HG03520 (cell line): Measurements from ENCODE around the gene HID1.

Experiments
- ATAC-seq: cut with Tn5 transposase; IDR thresholded peaks from one replicate; pipeline ENCODE4 v1.9.1; 2021; ENCODE audit warnings: mild to moderate bottlenecking, moderate library complexity; ENCODE audit not compliant: unreplicated experiment

Gene HID1

DNA sequence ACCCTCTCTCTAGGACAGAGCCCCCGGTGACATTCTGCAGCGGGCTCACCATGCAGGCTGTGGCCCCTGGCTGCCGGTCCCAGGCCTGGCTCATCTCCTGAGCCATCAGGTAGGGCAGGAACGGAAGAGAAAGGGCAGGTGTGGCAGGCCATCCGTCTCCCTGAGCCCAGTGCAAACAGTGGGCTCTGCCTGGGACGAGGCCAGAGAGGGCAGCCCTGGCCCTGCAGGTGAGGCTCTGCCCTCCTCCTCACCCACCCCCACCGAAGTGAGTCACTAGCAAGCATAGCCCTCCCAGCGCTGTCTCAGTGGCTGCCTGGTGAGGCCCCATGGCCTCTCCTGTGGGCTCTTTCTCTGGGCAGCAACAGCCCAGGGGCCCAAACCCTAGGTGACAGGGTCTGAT is 22.4 kb downstream of the HID1 start:
- ATAC-seq = no peak

GRCh38 chr17:74949455-74950115 is 23.0 kb downstream of the HID1 start:
- ATAC-seq = no peak

DNA sequence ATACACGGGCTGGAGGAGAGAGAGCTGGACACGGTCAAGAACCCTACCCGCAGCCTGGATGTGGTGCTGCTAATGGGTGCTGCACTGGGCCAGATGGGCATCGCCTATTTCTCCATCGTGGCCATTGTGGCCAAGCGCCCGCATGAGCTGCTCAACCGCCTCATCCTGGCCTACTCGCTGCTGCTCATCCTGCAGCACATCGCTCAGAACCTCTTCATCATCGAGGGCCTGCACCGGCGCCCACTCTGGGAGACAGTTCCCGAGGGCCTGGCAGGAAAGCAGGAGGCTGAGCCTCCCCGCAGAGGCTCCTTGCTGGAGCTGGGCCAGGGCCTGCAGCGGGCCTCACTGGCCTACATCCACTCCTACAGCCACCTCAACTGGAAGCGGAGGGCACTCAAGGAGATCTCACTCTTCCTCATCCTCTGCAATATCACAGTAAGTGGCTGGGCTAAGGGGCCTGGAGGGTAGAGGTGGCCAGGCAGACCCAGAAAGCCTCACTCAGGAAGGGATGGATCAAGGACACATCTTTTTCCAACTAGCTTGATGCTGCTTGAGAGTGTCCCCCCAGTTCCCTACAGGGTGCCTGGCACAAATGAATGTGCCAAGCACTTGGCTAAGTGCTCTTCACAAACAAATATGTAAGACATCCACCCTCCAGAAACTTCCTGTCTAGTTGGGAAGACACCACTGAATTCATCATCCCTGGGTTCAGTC is 25.4 kb downstream of the HID1 start:
- no peak for ATAC-seq

GRCh38 chr17:74946641-74947040 is 25.9 kb downstream of the HID1 start:
- ATAC-seq = no peak

- ATAC-seq = no peak
Observed at GRCh38 chr17:74945543-74945942, 27.0 kb downstream of the HID1 start.

DNA sequence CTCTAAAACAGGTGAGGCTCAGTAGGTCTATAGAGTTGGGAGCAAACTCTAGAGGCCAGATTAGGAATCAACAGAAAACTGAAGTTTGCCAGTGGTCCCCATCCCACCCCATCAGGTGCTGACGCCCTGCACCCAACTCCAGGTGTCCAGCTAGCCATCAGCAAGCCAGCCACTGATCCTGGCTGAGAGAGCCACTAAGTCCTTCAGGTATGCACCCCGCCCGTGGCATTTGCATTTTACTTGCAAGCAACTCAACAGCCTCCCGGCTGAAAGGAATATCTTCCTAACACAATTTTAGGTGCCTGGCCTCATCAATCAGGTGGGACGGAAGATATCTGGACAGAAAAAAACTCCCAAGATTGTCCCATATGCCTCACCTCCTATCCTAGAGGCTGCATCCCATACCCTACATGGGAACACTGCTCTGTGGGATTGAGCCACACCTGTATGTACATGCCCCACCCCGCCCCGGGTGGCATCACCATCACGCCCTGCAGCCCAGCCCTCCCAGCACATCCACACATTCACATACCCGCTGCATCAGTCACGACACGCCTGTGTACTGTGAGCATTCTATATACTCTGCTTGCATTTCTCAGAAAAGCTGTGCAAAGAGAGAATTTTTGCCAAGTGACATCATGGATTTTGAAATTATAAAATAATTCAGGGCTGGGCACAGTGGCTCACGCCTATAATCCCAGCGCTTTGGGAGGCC is 28.6 kb downstream of the HID1 start:
- no peak for ATAC-seq

GRCh38 chr17:74941128-74941725 is 31.3 kb downstream of the HID1 start:
- no peak for ATAC-seq

DNA sequence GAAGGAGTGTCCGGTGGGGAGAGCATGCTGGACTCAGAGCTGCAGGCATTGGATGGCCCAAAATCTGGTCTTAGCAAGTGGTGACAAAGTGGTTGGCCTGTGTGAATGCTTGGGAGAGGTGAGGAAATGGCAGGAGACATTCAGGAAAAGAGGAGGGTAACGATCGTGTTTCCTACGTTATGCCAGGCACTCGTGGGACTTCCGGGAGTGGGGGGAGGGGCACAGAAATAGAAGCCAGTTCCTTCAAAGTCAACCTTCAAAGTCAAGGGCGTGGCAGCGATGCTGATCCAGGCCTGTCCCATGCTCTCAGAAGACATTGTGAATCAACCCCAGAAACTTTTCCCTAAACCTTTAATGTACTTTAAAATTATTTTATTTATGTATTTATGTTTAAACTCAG is 33.0 kb downstream of the HID1 start:
- no peak for ATAC-seq

- no peak for ATAC-seq
Observed at GRCh38 chr17:74938194-74938950, 34.2 kb downstream of the HID1 start.

DNA sequence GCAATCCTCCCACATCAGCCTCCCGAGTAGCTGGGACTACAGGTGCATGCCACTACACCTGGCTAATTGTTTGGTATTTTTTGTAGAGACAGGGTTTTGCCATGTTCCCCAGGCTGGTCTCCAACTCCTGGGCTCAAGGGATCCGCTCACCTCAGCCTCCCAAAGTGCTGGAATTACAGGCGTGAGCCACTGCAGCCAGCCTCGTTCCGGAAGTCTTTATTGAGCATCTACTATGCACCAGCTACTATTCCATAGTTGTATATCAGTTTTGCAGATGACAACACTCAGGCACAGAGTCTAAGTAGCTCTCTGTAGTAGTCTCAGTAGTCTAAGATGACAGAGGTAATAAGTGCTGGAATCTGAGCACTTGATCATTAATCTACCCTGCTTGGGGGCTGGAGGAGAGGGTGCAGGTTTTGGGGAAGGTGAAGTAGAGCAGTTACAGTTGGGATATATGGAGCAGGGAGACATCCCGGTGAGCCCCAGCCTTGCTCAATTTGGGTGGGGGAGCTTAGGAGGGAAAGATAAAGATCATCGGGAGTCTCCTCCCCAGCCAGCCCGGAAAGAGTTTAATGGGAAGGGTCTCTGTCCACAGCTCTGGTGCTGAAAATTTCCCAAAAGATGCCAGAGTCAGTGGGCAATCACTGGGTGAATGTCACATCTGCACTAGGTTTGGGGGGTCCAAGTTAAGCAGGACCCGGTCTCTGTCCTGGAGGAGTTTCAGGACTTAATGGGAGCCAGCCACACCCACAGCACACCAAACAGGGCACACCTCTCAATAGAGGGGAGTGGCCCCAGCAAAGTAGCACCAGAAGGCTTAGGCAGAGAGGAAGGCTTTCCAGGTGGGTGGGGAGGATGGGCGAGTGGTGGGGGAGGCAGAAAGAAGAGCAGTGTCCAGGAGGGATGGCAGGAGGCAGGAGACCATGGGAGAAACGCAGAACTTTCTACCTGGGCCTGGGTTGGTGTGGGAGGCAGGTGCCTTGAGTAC is 35.2 kb downstream of the HID1 start:
- ATAC-seq = no peak

DNA sequence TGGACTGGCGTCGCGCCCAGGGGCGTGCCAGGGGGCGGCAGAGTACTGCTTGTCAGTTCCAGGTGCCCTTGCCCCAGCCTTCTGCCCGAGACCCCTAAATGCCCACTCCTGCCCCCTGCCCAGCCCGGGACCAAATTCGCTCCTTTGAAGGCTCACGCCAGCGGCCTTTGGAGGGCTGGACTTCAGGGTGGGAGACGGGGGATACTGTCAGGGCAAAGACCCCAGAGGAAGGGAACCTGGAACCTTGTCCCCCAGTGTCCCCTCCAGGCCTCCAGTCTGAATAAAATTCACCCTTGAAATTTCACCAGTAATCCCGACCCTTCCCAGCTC is 36.1 kb downstream of the HID1 start:
- no peak for ATAC-seq

- no peak for ATAC-seq
Observed at GRCh38 chr17:74935585-74936469, 36.7 kb downstream of the HID1 start, which contains the start of gene OTOP3. Gene OTOP3 (plus strand): TSS chr17:74935898. CDS start chr17:74935922, 24 bp downstream.

GRCh38 chr17:74935048-74935447 is 37.5 kb downstream of the HID1 start:
- no peak for ATAC-seq

- no peak for ATAC-seq
Observed at GRCh38 chr17:74930535-74931036, 42.0 kb downstream of the HID1 start.

DNA sequence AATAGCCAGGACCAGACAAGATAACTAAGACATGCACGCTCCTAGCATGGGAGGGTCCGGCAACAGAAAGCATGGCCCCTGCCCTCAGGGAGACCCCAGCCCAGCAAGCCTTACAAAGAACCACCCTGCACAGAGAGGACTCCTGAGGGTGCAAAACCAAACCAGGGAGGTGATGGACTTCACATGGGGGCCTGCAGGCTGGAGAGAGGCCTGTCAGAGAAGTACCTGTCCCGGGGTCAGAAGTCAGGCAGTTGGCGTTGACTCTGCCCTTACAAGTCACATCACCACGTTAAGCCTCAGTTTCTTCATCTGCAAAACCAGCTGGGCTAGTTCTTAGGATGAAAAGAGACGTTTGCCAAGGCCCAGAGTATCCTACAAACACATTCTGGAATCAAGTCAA is 43.8 kb downstream of the HID1 start:
- no peak for ATAC-seq

- no peak for ATAC-seq
Observed at GRCh38 chr17:74925242-74925641, 47.3 kb downstream of the HID1 start.

GRCh38 chr17:74924250-74924948 is 48.2 kb downstream of the HID1 start, which contains the start of gene OTOP2:
Gene OTOP2 (plus strand): TSS chr17:74924273. CDS start chr17:74924633, 360 bp downstream.
- ATAC-seq = no peak
